Smooth muscle cell (in vitro differentiated cells): Measurements from ENCODE around the gene PPP2R1A. TPM values are rescaled to one million over a fixed set of nuclear protein-coding genes. Genes with fewer than 3 reads are reported as not detected.
"Not testable (repeated sequence)": the region's sequence is repeated elsewhere in the genome, so short reads cannot be mapped to it uniquely, and the experiment has no call there.

ENCODE experiments used
- DNase-seq: peaks from one replicate; lab custom pipeline; 2025; ENCODE audit not compliant: unreplicated experiment; lab: John Stamatoyannopoulos, UW
- H2AFZ ChIP-seq: fragments of 200-600 bp; sonication (generic); 2 replicates; pipeline ENCODE4 v1.6.0; 2016; ENCODE audit warnings: antibody characterized with exemption, low read depth, mild to moderate bottlenecking
- H3F3A ChIP-seq: fragments of 200-600 bp; sonication (generic); 2 replicates; pipeline ENCODE4 v1.6.0; 2017; ENCODE audit warnings: antibody characterized with exemption, low read depth
- H3K27ac ChIP-seq: fragments of 200-600 bp; sonication (generic); 2 replicates; pipeline ENCODE4 v1.5.1; 2016; ENCODE audit warnings: low read depth, mild to moderate bottlenecking
- H3K27me3 ChIP-seq: fragments of 200-600 bp; sonication (generic); 2 replicates; pipeline ENCODE4 v1.6.1; 2016; ENCODE audit warnings: low read depth, mild to moderate bottlenecking
- H3K36me3 ChIP-seq: fragments of 200-600 bp; sonication (generic); 2 replicates; pipeline ENCODE4 v1.5.1; 2016; ENCODE audit warnings: low read depth
- H3K4me1 ChIP-seq: fragments of 200-600 bp; sonication (generic); 2 replicates; pipeline ENCODE4 v1.5.1; 2016; ENCODE audit warnings: low read depth
- H3K4me2 ChIP-seq: fragments of 200-600 bp; sonication (generic); 2 replicates; pipeline ENCODE4 v1.6.0; 2016; ENCODE audit warnings: mild to moderate bottlenecking
- H3K4me3 ChIP-seq: fragments of 200-600 bp; sonication (generic); 2 replicates; pipeline ENCODE4 v1.5.1; 2016; ENCODE audit warnings: mild to moderate bottlenecking
- H3K79me2 ChIP-seq: fragments of 200-600 bp; sonication (generic); 2 replicates; pipeline ENCODE4 v1.6.0; 2016; ENCODE audit warnings: low read depth, mild to moderate bottlenecking
- H3K9ac ChIP-seq: fragments of 200-600 bp; sonication (generic); 2 replicates; pipeline ENCODE4 v1.6.0; 2016; ENCODE audit warnings: low read depth
- H3K9me3 ChIP-seq: fragments of 200-600 bp; sonication (generic); replicated peaks from 2 replicates; pipeline ENCODE4 v1.5.1; 2016; ENCODE audit warnings: low read depth
- H4K20me1 ChIP-seq: fragments of 200-600 bp; sonication (generic); 2 replicates; pipeline ENCODE4 v1.6.0; 2016; ENCODE audit warnings: low read depth
- WGBS: methylation state at CpG from one replicate; pipeline ENCODE4 v1.1.7; 2016; ENCODE audit warnings: low lambda C conversion rate; 5-methylcytosine and 5-hydroxymethylcytosine counted together
- polyA plus RNA-seq: library from polyadenylated mRNA; unstranded; fragments of >200 nt; fragmentation: Nextera tagmentation; extraction: Ambion mirVana; gene quantifications from 2 replicates; pipeline ENCODE4 v1.2.1, GENCODE V29; 2016
- total RNA-seq: library from RNA; depleted of rRNA; stranded (reverse); fragments of >200 nt; gene quantifications from 2 replicates; pipeline ENCODE4 v1.2.3, GENCODE V29; 2014
- TF ChIP-seq, protein P1 (sequence below): fragments of 200-600 bp; sonication (generic); IDR thresholded peaks from 2 replicates; pipeline ENCODE4 v1.5.1; 2017; ENCODE audit warnings: borderline replicate concordance, mild to moderate bottlenecking, antibody characterized with exemption; ENCODE audit not compliant: insufficient read depth, poor library complexity, severe bottlenecking

The PPP2R1A gene
- total and polyA plus RNA-seq, 2 experiments from 2014 or later = 121 to 265 TPM

DNA sequence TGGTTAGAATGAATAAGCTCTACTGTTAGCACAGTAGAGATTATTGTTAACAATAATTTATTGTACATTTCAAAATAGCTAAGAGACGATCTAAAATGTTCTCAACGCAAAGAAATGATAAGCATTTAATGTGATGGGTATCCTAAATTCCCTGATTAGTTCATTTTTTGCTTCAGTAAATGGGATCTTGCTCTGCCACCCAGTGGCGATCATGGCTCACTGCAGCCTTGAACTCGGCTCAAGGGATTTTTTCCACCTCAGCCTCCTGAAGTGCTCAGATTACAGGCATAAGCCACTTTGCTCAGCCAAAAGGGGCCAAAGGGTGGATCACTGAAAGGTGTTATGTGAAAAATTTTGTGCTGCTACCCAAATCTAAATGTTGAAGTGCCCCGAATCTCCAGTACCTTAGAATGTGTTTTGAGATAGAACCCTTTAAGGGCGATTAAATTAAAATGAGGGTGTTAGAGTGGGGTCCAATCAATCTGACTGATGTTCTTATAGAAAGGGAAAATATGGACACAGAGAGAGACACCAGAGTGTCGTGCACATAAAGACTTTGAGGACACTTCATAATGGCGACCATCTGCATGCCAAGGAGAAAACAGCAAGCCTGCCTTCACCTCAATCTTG lies 48.0 kb downstream of the PPP2R1A start:
- Histone ChIP-seq H3K9ac (no peak overlapping the region), H3K79me2 (no peaks in the 10 kb centered on the region), H2AFZ (no peak overlapping the region), H3K4me2 (no peak overlapping the region), H3K4me3 (no peak overlapping the region), H3K36me3 (no peaks in the 10 kb centered on the region), H4K20me1 (no peaks in the 10 kb centered on the region), H3K4me1 (no peaks in the 10 kb centered on the region), H3K27ac (no peak overlapping the region), H3F3A (peaks cover 5% of the 10 kb centered on the region), H3K27me3 (no peaks in the 10 kb centered on the region), H3K9me3 (no peaks in the 10 kb centered on the region)
- peak; percentile 1 for DNase-seq
- 17% methylated on average over 8 of the region's 8 CpGs for WGBS
- TF ChIP-seq, protein P1, sequence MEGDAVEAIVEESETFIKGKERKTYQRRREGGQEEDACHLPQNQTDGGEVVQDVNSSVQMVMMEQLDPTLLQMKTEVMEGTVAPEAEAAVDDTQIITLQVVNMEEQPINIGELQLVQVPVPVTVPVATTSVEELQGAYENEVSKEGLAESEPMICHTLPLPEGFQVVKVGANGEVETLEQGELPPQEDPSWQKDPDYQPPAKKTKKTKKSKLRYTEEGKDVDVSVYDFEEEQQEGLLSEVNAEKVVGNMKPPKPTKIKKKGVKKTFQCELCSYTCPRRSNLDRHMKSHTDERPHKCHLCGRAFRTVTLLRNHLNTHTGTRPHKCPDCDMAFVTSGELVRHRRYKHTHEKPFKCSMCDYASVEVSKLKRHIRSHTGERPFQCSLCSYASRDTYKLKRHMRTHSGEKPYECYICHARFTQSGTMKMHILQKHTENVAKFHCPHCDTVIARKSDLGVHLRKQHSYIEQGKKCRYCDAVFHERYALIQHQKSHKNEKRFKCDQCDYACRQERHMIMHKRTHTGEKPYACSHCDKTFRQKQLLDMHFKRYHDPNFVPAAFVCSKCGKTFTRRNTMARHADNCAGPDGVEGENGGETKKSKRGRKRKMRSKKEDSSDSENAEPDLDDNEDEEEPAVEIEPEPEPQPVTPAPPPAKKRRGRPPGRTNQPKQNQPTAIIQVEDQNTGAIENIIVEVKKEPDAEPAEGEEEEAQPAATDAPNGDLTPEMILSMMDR = peak; percentile 85

GRCh38 chr19:52244021-52244420 lies 54.2 kb downstream of the PPP2R1A start:
- no peaks in the 10 kb centered on the region for H3K9me3 ChIP-seq
- H2AFZ ChIP-seq = no peak overlapping the region
- H3K4me1 ChIP-seq = no peaks in the 10 kb centered on the region
- no peak overlapping the region for H3K4me3 ChIP-seq
- H3K9ac ChIP-seq = no peak overlapping the region
- H3K4me2 ChIP-seq = no peak overlapping the region
- no peaks in the 10 kb centered on the region for H3F3A ChIP-seq
- WGBS = 85% methylated on average over 12 of the region's 12 CpGs
- TF ChIP-seq, protein P1 = no peak
- no peaks in the 10 kb centered on the region for H4K20me1 ChIP-seq
- H3K79me2 ChIP-seq = no peaks in the 10 kb centered on the region
- H3K27ac ChIP-seq = no peak overlapping the region
- no peaks in the 10 kb centered on the region for H3K27me3 ChIP-seq
- no peak for DNase-seq
- H3K36me3 ChIP-seq = no peaks in the 10 kb centered on the region

DNA sequence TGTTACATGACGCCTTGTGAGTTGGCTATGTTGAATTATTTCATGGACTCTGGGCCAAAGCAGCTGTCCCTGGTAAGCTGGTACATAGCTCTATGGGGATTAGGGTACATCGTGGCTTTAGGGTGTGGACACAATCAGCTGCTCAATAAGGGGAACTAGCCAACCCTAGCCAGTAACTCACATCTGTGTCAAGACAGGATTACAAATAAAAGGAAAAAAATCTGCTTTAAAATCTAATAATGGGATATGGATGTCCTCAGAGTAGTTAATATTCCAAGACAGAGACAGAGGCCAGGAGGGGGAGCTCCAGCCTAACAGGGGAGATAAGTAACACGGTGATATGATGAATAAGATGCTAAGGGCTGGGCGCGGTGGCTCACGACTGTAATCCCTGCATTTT lies 58.4 kb downstream of the PPP2R1A start:
- H3K36me3 ChIP-seq = no peaks in the 10 kb centered on the region
- no peaks in the 10 kb centered on the region for H3K9me3 ChIP-seq
- WGBS = 28% methylated on average over 6 of the region's 6 CpGs
- no peaks in the 10 kb centered on the region for H3F3A ChIP-seq
- H3K9ac ChIP-seq = no peak overlapping the region
- H3K79me2 ChIP-seq = no peaks in the 10 kb centered on the region
- no peak overlapping the region for H3K4me3 ChIP-seq
- no peak overlapping the region for H3K27ac ChIP-seq
- no peaks in the 10 kb centered on the region for H4K20me1 ChIP-seq
- TF ChIP-seq, protein P1 = peak; percentile 52
- H3K27me3 ChIP-seq = no peaks in the 10 kb centered on the region
- DNase-seq = no peak
- H3K4me2 ChIP-seq = no peak overlapping the region
- H3K4me1 ChIP-seq = no peaks in the 10 kb centered on the region
- no peak overlapping the region for H2AFZ ChIP-seq

GRCh38 chr19:52258426-52258825 lies 68.6 kb downstream of the PPP2R1A start:
- no peak overlapping the region for H2AFZ ChIP-seq
- H3K79me2 ChIP-seq = no peaks in the 10 kb centered on the region
- no peak overlapping the region for H3K27ac ChIP-seq
- no peaks in the 10 kb centered on the region for H3F3A ChIP-seq
- H3K9me3 ChIP-seq = no peaks in the 10 kb centered on the region
- no peaks in the 10 kb centered on the region for H3K4me1 ChIP-seq
- H3K36me3 ChIP-seq = no peaks in the 10 kb centered on the region
- no peak overlapping the region for H3K9ac ChIP-seq
- no peaks in the 10 kb centered on the region for H3K27me3 ChIP-seq
- 89% methylated on average over 5 of the region's 5 CpGs for WGBS
- no peak overlapping the region for H3K4me2 ChIP-seq
- H4K20me1 ChIP-seq = no peaks in the 10 kb centered on the region
- no peak for DNase-seq
- H3K4me3 ChIP-seq = no peak overlapping the region
- TF ChIP-seq, protein P1 = no peak

DNA sequence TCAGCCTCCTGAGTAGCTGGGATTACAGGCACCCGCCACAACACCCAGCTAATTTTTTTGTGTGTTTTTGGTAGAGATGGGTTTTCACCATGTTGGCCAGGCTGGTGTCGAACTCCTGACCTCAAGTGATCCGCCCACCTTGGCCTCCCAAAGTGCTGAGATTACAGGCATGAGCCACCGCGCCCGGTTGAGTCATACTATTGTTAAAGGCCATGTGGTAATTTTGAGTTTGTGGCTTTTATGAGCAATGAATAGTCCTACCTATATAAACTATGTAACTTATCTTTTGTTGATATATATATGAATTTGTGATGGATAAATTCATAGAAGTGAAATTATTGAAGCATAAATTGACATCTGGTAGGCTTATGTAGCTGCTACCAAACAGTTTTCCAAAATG lies 75.7 kb downstream of the PPP2R1A start:
- not testable (repeated sequence) for H3K4me2 ChIP-seq, DNase-seq
- WGBS = 93% methylated on average over 6 of the region's 6 CpGs

More for the DNA sequence above, 75.7 kb downstream of the PPP2R1A start:
- H3K36me3 ChIP-seq, H3K79me2 ChIP-seq, H2AFZ ChIP-seq, H3K27ac ChIP-seq, H3K9me3 ChIP-seq, H3K4me1 ChIP-seq, H3K27me3 ChIP-seq, H3K4me3 ChIP-seq, H3K9ac ChIP-seq, H3F3A ChIP-seq, H4K20me1 ChIP-seq: not testable (repeated sequence)
